LHCN-M2 (cell line): Measurements from ENCODE around the gene GVQW3. TPM values are rescaled to one million over a fixed set of nuclear protein-coding genes. Genes with fewer than 3 reads are reported as not detected.
A peak's percentile ranks its signal among the peaks of the same experiment; 100 is the strongest.
"Not testable (repeated sequence)": the region's sequence is repeated elsewhere in the genome, so short reads cannot be mapped to it uniquely, and the experiment has no call there.

Experiments
- DNase-seq: peaks from one replicate; pipeline ENCODE4 v3.0.0-alpha.2; 2012; ENCODE audit warnings: low read depth
- total RNA-seq: library from RNA; depleted of rRNA; stranded (reverse); fragments of >200 nt; gene quantifications from 2 replicates; pipeline ENCODE4 v1.2.3, GENCODE V29; 2014

The GVQW3 gene
- total RNA-seq, 1 experiment from 2014 or later: 0.75 TPM

DNA sequence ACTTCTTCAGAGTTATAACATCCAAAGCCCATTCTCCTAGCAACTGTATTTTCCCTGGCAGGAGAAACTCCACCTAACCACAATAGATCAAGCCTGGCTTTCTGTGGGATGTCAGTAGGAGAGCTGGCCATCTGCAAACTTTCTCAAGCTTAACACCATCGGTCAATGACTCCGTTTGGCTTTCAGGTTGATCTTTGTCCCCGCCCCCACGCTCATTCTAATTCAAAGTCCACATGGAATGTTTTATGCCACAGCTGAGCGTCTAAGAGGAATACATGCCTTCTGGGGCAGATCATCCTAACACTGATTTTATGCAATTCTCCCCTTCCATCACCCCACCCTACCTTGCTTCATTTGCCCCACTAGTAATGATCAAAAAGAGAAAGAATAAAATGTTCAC, 4.8 kb downstream of the GVQW3 start:
- no peak for DNase-seq

DNA sequence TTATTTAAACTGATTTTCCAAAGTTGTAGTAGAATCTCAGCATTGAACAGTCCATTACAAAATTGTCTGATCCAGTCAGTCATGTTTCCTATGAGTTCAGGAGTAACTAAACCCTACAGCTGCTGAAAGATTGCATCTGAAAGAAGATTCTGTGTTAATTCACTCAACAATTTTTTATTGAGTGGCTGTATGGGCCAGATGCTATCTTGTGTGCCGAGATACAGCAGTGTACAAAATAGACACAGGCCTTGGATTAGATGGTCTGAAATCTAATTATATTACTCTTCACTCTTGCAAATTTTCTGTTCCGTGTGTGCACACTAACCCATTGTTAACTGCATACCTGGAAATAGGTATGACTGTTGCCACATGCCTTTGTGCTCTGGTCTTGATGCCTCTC, 7.3 kb downstream of the GVQW3 start:
- no peak for DNase-seq

DNA sequence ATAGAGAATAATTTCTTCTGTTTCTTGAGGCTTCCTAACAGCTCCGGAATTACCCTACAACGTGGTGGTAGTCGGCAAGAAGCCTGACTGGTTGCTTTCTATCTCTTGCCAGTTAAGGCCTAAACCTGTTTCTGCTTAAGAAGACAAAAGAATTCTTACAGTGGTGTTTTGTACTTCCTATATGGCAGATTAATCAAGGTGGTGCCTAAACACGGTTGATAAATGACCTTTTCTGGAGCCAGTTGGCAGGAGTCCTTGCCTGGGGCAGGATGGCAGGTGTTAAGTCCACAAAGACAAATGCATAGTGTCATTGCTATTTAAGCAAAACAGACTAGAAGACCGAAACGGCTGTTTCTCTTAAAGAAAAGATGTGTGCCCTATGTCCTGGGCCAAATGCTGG, 9.9 kb downstream of the GVQW3 start:
- no peak for DNase-seq

DNA sequence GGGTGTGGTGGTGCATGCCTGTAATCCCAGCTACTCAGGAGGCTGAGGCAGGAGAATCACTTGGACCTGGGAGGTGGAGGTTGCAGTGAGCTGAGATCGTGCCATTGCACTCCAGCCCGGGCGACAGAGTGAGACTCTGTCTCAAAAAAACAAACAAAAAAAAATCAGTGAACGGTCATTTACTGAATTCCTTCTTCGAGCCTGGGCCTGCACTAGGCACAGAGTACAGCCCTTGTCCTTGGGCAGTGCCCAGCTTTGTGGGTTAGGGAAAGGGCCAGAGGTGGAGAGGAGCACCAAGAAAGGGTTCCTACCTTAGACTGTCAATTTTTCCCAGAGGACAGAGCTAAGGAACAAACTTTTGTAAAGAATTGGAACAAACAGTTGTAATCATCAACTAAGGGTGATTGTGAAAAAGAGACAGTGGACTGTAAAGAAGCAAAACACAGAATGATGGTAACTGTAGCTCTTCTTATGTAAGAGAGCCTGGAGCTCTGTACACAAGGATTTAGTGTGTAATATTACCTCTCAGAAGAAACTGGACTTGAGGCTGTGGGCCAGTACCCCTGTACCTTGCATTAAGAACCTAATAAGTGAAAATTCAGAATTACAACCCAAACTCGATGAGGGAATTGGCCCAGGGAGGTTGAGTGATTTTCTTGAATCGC, 10.8 kb downstream of the GVQW3 start:
- DNase-seq: no peak

DNA sequence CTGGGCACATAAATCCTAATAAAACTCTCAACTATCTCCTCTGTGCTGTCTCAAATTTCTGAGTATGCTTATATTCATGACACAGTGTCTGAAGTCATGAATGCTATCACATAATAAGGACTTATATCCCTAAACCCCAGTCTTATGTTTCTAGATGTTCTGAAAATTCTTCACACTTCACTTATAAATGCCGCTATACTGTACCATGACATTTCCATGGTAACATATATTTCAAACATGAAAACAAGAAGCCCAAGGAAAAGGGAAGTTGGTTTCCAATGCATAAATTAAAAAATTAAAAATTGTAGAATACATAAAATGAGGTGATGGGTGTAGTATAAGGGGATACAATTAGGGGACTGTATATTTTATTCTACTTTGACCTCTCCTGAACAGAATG, 11.7 kb downstream of the GVQW3 start:
- no peak for DNase-seq

DNA sequence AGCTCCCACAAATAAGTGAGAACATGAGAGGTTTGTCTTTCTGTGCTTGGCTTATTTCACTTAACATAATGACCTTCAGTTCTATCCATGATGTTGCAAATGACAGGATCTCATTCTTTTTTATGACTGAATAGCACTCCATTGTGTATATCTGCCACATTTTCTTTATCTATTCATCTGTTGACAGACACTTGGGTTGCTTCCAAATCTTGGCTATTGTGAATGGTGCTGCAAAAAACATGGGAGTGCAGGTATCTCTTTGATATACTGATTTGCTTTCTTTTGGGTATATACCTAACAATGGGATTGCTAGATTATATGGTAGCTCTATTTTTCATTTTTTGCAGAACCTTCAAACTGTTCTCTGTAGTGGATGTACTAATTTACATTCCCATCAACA, 13.3 kb downstream of the GVQW3 start:
- DNase-seq: no peak

DNA sequence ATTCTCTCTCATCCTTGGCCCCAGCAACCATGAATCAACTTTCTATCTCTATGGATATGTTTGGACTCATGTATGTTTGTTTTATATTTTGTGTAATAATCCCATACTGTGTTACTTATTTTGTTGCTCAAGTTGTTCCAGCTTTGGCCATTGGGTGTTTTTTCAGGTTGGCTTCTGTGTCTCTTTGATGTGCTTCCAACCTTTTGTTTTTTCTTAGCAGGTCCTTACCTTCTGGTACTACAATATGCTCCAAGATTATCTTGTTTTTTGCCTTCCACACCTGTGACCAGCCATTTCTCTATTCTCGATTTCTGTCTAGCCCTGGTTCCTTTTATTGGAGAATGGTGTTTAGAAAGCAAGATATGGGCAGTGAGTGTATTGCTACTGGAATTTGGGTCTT, 14.2 kb downstream of the GVQW3 start:
- DNase-seq: no peak

DNA sequence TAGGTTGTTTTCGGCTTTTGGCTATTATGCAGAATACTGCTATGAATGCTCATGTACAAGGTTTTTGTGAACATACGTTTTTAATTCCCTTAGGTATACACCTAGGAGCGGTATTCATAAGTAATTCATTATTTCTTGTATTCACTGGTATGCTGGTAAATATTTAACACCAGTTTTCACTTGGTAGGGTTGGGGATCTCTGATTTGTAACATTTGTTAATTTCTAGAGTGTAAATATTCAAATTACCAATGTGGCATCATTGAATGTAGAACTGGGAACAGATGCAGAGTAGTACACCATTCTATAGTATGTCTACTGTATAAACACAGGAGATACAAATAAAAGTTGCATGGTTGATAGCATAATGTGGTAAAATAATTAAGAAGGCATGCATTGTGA, 16.3 kb downstream of the GVQW3 start:
- DNase-seq: no peak

DNA sequence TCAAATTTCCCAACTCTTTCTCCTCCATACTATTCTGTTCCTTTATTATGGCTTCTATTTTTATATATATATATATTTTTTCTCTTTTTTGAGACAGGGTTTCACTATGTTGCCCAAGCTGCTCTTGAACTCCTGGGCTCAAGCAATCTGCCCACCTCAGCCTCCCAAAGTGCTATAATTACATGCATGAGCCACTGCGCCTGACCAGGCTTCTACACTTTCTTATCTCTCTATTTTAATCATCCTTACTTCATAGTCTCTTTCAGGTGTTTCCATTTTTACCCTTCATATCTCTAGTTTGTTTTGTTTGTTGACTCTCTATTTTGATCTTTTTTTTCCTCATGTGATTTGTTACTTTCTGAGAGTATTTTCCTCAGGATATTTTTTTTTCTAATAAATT, 19.8 kb downstream of the GVQW3 start:
- no peak for DNase-seq

DNA sequence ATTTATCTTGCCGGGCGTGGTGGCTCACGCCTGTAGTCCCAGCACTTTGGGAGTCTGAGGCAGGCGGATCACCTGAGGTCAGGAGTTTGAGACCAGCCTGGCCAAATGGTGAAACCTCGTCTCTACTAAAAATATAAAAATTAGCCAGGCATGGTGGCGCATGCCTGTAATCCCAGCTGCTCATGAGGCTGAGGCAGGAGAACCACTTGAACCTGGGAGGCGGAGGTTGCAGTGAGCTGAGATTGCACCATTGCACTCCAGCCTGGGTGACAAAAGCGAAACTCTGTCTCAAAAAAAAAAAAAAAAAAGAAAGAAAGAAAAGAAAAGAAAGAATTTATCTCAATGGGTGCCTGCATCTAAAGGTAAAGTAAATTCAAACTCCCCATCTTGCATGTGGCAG, 20.4 kb downstream of the GVQW3 start:
- DNase-seq: not testable (repeated sequence)

DNA sequence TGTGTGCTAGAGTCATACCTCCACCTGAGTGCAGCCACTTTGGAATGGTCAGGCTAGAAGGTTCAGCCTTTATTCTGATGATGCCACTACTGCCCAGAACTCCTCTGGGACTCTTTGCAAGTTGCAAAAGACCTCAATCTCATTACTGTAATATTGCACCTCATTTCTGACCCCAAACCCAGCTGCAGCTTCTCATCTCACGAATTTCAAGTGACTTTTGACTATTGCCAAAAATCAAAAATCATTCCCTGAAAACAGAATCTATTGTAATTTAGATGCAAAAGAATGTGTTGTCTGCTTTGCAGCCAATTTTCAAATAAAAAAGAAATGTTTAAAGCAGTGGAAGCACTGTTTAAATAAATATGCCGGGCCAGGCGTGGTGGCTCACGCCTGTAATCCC, 25.2 kb downstream of the GVQW3 start:
- DNase-seq: no peak

DNA sequence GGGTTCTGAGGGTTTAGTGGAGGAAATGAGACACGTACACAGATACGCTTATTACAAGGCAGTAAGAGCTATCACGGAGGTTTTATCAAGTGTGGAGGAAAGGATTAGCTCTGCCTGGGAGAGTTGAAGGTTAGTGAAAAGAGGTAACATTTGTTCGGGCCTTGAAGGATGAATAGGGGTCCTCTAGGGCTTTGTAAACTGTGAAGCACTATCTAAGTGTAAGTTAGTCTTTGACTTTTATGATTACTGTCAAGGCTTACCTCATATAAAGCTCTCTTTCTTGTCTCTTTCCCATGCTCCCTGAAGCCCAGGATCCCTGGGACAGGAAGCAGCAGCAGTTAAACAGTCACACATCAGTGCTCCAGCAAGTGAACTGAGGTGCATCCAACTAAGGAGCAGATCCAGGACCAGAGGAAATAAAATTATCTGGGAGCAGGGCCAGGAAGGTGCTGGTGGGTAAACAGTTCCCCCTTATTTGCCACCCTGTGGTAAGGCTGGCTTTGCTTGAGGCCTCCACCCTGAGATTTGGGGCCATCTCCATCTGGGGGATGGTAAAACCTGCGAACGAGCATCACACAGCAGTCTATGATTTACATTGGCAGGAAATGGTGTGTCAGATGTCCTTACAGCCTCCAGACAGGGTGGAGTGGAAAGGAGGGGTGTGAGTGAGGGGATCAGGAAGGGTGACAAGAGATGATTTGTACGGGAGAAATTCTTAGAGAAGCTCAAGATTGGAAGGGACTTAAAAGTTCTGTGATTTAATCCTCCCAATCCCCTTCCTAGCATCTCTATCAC, 27.2 kb downstream of the GVQW3 start:
- no peak for DNase-seq

DNA sequence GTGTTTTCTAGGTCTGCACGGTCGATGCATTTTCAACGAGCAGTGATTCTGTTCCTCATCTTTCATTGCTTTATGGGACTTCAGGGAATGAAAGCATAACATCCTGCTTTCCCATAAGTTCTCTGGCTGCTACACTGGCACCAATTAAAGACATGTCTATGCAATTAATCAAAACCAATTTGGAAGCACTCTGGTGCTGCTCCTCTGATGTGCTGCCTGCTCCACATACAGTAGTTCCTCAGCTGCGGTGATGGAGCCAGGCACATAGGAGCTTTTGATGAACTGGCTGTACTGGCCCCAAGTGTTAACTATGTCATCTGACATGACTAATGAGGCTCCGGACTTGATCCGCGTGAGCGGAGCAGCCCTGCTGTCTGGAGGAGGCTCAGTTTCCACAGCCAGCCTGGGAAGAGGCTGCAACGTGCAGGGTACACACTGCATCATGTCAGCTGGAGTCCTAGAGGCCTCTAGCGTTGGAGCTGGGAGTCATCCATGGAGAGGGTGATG, 29.8 kb downstream of the GVQW3 start:
- DNase-seq: no peak

DNA sequence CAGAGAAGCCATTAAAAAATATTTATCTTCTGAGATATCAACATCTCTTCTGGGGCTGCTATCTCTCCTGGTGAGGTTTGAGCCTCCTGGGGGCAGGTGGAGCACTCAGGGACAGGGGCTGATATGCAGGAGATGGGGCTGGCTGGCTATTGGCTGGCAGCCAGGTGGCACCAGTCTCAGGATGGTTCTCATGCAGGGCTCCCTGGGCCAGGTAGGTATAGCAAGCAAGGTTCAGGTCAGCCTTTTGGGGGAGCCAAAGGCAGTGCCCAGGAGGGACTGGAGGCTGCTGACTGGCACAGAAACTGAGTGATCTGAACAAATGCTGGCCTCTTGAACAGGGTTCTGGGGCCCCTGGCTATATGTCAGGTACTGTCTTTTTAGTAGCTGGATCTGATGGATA, 34.0 kb downstream of the GVQW3 start:
- DNase-seq: no peak

DNA sequence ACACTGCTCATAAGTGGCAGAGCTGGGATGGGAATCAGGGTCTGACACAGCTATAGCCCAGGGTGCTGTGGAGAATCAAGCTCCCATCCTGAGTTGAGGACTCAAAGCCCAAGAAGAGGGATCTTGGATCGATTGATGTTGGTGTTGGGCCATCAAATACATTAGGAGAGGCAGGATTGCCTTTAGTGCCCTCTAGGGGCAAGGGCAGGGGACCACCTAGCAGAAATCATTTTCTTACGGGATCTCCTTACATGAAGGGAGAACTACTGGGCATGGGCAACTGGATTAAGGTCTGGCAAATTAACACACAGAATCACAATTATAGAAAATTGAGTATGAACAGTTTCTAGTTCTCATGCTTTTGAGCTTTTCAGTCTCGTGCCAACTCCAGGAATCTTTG, 38.8 kb downstream of the GVQW3 start:
- no peak for DNase-seq

DNA sequence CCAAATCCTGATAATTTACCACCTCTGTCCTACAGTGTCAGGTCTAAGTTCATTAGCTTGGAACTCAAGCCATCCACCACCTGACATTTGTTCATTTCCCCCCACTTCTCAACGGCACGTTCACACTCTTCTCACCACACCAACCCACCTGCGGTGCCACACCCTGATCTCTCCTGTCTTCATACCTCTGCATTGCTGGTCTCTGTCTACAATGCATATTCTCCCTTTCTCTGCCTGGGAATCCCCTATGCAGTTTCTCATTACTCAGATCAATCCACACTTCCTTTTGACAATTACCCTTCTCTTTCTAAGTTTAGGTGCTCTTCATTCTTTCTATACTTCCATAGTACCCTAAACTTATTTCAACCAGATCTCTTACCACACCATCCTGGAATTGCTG, 43.3 kb downstream of the GVQW3 start:
- DNase-seq: no peak

DNA sequence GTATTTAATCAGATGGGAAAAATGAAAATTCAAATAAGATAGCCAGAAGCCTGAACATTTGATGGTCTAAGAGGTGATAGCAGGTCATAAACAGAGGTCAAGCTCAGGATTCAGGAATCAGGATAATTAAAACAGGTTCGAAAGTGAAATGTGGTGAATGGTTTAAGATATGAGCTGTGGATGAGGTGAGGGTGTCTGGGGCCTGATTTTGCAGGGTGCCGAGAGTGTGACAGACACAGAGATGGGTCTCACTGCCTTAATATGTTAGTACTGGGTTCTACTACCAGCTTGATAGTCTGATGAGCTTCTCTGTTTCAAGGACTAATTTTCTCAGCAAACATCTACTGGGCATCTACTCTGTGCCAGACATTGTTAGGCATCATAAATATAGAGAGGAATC, 43.8 kb downstream of the GVQW3 start:
- DNase-seq: no peak

DNA sequence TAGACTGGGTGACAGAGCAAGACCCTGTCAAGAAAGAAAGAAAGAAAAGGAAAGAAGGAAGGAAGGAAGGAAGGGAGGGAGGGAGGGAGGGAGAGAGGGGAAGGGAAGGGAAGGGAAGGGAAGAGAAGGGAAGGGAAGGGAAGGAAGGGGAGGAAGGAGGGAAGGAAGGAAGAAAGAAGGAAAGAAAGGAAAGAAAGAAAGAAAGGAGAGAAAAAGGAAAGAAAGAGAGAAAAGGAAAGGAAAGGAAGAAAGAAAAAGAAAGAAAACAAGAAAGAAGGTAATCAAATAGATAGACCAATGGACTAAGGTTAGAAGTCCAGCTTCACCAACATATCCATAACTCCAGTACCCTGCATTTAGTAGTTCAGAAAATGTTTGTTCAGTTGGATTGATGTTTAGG, 45.5 kb downstream of the GVQW3 start:
- no peak for DNase-seq

DNA sequence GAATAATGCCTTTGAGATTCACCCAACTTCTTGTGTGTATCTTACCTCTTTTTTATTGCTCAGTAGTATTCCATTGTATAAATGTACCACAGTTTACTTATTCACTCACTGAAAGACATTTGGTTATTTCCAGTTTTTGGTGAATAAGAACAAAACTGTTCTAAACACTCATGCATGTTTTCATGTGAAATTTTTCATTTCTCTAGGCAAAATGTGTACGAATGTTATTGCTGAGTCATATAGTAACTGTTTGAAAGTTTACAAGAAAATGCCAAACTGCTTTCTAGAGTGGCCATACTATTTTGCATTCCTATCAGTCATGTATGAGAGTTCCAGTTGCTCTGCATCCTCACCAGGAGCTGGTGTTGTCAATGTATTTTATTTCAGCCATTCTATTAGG, 54.9 kb downstream of the GVQW3 start:
- DNase-seq: no peak

DNA sequence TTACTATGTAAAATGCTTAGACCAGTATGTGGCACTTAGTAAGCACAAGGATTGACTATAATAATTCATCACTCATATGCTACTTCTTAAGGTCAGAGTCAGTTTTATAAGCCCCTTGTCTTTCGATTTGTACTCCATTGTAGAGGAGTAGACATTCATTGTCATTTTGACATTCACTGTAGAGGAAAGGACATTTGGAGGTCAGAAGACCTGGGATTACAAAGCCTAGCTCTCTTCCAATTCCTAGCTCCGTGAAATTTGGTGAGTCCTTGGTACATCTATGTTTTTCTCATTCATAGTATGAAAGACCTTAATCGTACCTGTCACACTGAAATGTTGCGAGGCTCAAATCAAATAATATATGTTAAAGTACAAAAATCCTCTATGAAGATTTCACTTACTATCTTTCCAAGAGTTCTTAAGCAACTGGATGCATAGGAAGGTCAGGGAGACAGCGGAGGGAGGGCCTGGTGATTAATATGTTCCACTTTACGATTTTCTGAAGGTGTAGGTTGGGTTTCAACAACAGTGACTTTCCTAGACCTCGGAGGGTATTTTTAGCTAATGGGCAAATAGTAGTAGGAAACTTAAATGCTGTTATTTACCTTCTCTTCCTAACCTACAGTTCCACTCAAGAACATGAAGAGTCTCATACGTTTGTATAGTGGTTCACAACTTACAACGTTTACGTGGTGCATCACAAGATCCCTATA, 62.3 kb downstream of the GVQW3 start:
- no peak for DNase-seq

DNA sequence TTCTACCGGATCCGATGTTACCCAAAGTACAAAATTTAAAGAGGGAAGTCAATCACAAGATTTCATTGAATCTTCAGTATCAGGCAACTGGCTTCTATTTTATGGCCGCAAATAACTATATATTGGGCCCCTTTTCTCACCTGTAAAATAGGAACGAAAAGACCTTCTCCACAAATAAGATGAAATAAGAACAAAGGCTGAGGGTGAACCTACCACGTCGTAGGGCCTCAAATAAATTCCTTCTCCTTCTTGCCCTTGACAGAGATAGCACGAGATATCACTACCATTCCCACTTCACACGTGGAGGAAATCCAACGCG, 62.9 kb downstream of the GVQW3 start:
- DNase-seq: no peak

DNA sequence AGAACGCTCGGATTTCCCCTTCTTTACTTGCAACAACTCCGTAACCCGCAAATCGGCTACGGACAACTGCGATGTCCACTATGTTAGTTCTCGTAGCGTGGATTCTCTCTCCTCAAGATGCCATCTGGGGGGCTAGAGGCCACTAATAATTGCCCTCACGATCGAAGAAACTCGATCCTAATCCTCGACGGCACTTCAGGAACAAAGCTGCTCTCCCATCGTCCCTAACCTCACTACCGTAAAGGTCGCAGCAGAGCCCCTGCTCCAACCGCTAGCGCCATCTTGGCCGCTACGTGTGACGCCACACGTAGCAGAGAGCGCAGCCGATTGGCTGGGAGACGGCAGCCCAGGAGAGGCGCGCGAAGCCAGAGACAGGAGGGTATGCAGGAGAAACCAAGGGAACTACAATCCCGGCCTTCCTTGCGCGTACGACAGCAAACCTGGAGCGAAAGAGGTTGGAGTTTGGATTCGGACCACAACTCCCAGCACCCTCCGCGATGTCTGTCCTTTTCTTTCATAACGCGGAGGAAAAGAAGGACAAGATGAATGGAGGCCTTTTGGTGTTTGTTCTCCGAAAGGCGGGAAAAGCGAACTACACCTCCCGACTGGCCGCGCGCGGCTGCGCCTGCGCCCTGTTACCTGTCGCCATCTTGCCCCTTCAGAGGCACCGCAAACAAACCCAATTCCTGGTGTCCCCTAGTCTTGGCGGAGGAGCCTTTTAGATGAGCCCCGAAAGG, 63.4 kb downstream of the GVQW3 start, which contains the start of gene EMSY:
EMSY (plus strand) TSS at position 635 of the 737 bp plus-strand sequence. CDS start 1,921 bp downstream, outside the sequence.
- DNase-seq: peak; percentile 99
